HepG2 (cell line): ENCODE measurements around the gene TMEM125. TPM values are rescaled to one million over a fixed set of nuclear protein-coding genes. Genes with fewer than 3 reads are reported as not detected.

Source experiments
- ATAC-seq: fragments of 200-7000 bp; cut with Tn5 transposase; 3 replicates; pipeline ENCODE4 v1.9.1; 2020; ENCODE audit warnings: mild to moderate bottlenecking, moderate library complexity
- BruUV-seq: library from RNA; stranded (reverse); fragments of 400-500 nt; replicated peaks from 2 replicates; lab custom pipeline; 2021; lab: Mats Ljungman, UMichigan
- CTCF ChIA-PET: fragments of 300-600 bp; formaldehyde crosslinking; extraction: SDS; loops from one replicate; lab custom pipeline; 2021; ENCODE audit warnings: low total read pairs, inconsistent platforms, low intra/inter-chr PET ratio; lab: Yijun Ruan, JAX
- POLR2A ChIA-PET: fragments of 350-600 bp; sonication (Branson Sonifier 250); formaldehyde crosslinking; loops from one replicate; lab custom pipeline; 2020; ENCODE audit warnings: antibody characterized with exemption, inconsistent platforms; lab: Yijun Ruan, JAX
- DNase-seq: peaks from one replicate; pipeline ENCODE4 v3.0.0-alpha.2; 2015; ENCODE audit warnings: low spot score
- FAIRE-seq: peaks from 3 replicates; lab custom pipeline; 2011; peaks lifted over from hg19 to GRCh38; lab: Jason Lieb, UNC
- H2AFZ ChIP-seq: one replicate; pipeline ENCODE4 v1.6.1; 2011; ENCODE audit warnings: low read length, inconsistent platforms
- H3K27ac ChIP-seq: fragments of 300-600 bp; 3 replicates; pipeline ENCODE4 v1.8.0; 2011; ENCODE audit warnings: mixed run types, mild to moderate bottlenecking, mixed read lengths, low read length, inconsistent platforms; ENCODE audit not compliant: insufficient read depth; ENCODE audit errors: extremely low read length
- H3K27me3 ChIP-seq, 2 experiments: fragments of 200-600 bp in 1 of 2; 2 replicates in 1 of 2; 3 replicates in 1 of 2; pipeline versions ENCODE4 v1.6.0 to v1.8.0; 2011; ENCODE audit warnings: low read length in 2 of 2, mild to moderate bottlenecking in 2 of 2, moderate library complexity in 2 of 2, inconsistent platforms in 1 of 2; ENCODE audit not compliant: insufficient read depth in 2 of 2, control insufficient read depth in 1 of 2
- H3K36me3 ChIP-seq, 2 experiments: fragments of 200-600 bp in 1 of 2; replicated peaks in 1 of 2; 2 replicates in 1 of 2; 3 replicates in 1 of 2; pipeline versions ENCODE4 v1.5.1 to v1.8.0; 2011; ENCODE audit warnings: low read length in 2 of 2, inconsistent platforms in 1 of 2; ENCODE audit not compliant: insufficient read depth in 2 of 2, control insufficient read depth in 1 of 2
- H3K4me1 ChIP-seq: 2 replicates; pipeline ENCODE4 v1.5.1; 2012; ENCODE audit warnings: low read length, inconsistent platforms; ENCODE audit not compliant: insufficient read depth
- H3K4me2 ChIP-seq: 2 replicates; pipeline ENCODE4 v1.6.0; 2011; ENCODE audit warnings: low read depth, low read length, inconsistent platforms
- H3K4me3 ChIP-seq, 3 experiments: fragments of 200-600 bp in 1 of 3; sonication (generic), shearing (Covaris generic) in 1 of 3; replicated peaks in 1 of 3; 2 replicates each; pipeline ENCODE4 v1.5.1; 2011 to 2016; ENCODE audit warnings: low read length in 3 of 3, inconsistent platforms in 2 of 3, low read depth in 2 of 3, mild to moderate bottlenecking in 2 of 3, control low read depth in 1 of 3, mixed read lengths in 1 of 3; ENCODE audit not compliant: insufficient read depth in 1 of 3
- H3K79me2 ChIP-seq: one replicate; pipeline ENCODE4 v1.6.1; 2011; ENCODE audit warnings: low read length, inconsistent platforms; ENCODE audit not compliant: insufficient read depth
- H3K9ac ChIP-seq: 2 replicates; pipeline ENCODE4 v1.6.0; 2011; ENCODE audit warnings: mild to moderate bottlenecking, low read depth, low read length, inconsistent platforms; ENCODE audit not compliant: insufficient read depth
- H3K9me3 ChIP-seq: 2 replicates; pipeline ENCODE4 v1.5.1; 2012; ENCODE audit warnings: mild to moderate bottlenecking, low read length
- H4K20me1 ChIP-seq: 2 replicates; pipeline ENCODE4 v1.6.0; 2011; ENCODE audit warnings: inconsistent platforms, mild to moderate bottlenecking, low read length, moderate library complexity; ENCODE audit not compliant: insufficient read depth
- FUBP1 ChIP-seq: sonication (generic); formaldehyde crosslinking; IDR thresholded peaks from 2 replicates; pipeline ENCODE4 v1.5.1; 2020; ENCODE audit warnings: missing genetic modification reagents, mild to moderate bottlenecking, borderline replicate concordance
- JARID2 ChIP-seq: sonication (generic); formaldehyde crosslinking; IDR thresholded peaks from 2 replicates; pipeline ENCODE4 v1.8.1; 2023; ENCODE audit warnings: missing genetic modification reagents, inconsistent platforms; ENCODE audit not compliant: insufficient replicate concordance
- MLX ChIP-seq: IDR thresholded peaks from 2 replicates; pipeline ENCODE4 v1.6.1; 2016
- MXD4 ChIP-seq: IDR thresholded peaks from 2 replicates; pipeline ENCODE4 v1.6.1; 2016; ENCODE audit warnings: mild to moderate bottlenecking, missing biosample characterization, missing genetic modification reagents
- NAIF1 ChIP-seq: sonication (generic); formaldehyde crosslinking; IDR thresholded peaks from 2 replicates; pipeline ENCODE4 v1.5.0; 2020; ENCODE audit warnings: mild to moderate bottlenecking, missing genetic modification reagents, borderline replicate concordance
- PAF1 ChIP-seq: IDR thresholded peaks from 2 replicates; pipeline ENCODE4 v1.6.1; 2016; ENCODE audit warnings: missing genetic modification reagents, missing compliant biosample characterization
- SIN3B ChIP-seq: fragments of 150-350 bp; IDR thresholded peaks from 2 replicates; pipeline ENCODE4 v1.6.1; 2014; ENCODE audit warnings: low read length
- SOX13 ChIP-seq, 3 experiments: fragments of 450-650 bp in 1 of 3; sonication (generic) in 1 of 3; formaldehyde crosslinking in 1 of 3; IDR thresholded peaks in 2 of 3; conservative IDR thresholded peaks in 1 of 3; 2 replicates each; pipeline versions ENCODE4 v1.5.0 to v1.6.1; 2016 to 2020; ENCODE audit warnings: antibody characterized with exemption in 1 of 3, mild to moderate bottlenecking in 1 of 3, missing compliant biosample characterization in 1 of 3, missing genetic modification reagents in 1 of 3, moderate library complexity in 1 of 3
- THRA ChIP-seq: sonication (generic); formaldehyde crosslinking; IDR thresholded peaks from 2 replicates; pipeline ENCODE4 v1.4.0; 2020; ENCODE audit warnings: missing genetic modification reagents, borderline replicate concordance
- WIZ ChIP-seq: sonication (generic); formaldehyde crosslinking; IDR thresholded peaks from 2 replicates; pipeline ENCODE4 v1.5.1; 2020; ENCODE audit warnings: mild to moderate bottlenecking, missing genetic modification reagents
- ZNF256 ChIP-seq: sonication (generic); formaldehyde crosslinking; conservative IDR thresholded peaks from 2 replicates; pipeline ENCODE4 v1.4.0; 2020; ENCODE audit warnings: missing genetic modification reagents
- ZNF350 ChIP-seq: sonication (generic); formaldehyde crosslinking; IDR thresholded peaks from 2 replicates; pipeline ENCODE4 v1.4.0; 2020; ENCODE audit warnings: mild to moderate bottlenecking, low read depth, missing genetic modification reagents, borderline replicate concordance
- ZNF446 ChIP-seq: sonication (generic); formaldehyde crosslinking; IDR thresholded peaks from 2 replicates; pipeline ENCODE4 v1.5.0; 2020; ENCODE audit warnings: mild to moderate bottlenecking, missing genetic modification reagents
- ZNF644 ChIP-seq: IDR thresholded peaks from 2 replicates; pipeline ENCODE4 v1.6.1; 2016; ENCODE audit warnings: low read depth
- ZNF687 ChIP-seq: sonication (generic); formaldehyde crosslinking; IDR thresholded peaks from 2 replicates; pipeline ENCODE4 v1.5.1; 2020; ENCODE audit warnings: mild to moderate bottlenecking, missing genetic modification reagents, moderate library complexity
- WGBS: methylation state at CpG from one replicate; pipeline ENCODE4 v1.1.6; 2017; ENCODE audit warnings: low lambda C conversion rate; 5-methylcytosine and 5-hydroxymethylcytosine counted together
- in situ Hi-C: cut with HindIII; loops from 2 replicates; pipeline ENCODE4 v1.10.0; 2017; ENCODE audit warnings: low pct_unique_long_range_greater_than_20kb; ENCODE audit not compliant: extremely low pct_ligation_motif_present
- intact Hi-C: fragments of 100-400 bp; cut with micrococcal nuclease; formaldehyde crosslinking; loops from one replicate; pipeline ENCODE4 v1.10.0; 2022; ENCODE audit not compliant: unreplicated experiment
- polyA plus RNA-seq, 8 experiments: library from polyadenylated mRNA; depleted of rRNA in 3 of 8; stranded (reverse) in 7 of 8; unstranded in 1 of 8; fragments of >200 nt; fragmentation: Illumina TruSeq in 4 of 8; extraction: Trizol in 4 of 8; gene quantifications; 2 replicates each; pipeline versions ENCODE4 v1.2.1 to v1.2.3, GENCODE V29; 2011 to 2016; ENCODE audit warnings: low read depth in 4 of 8, missing spikeins in 1 of 8, mixed read lengths in 1 of 8; ENCODE audit not compliant: insufficient read depth in 1 of 8
- total RNA-seq, 5 experiments: library from RNA; depleted of rRNA; stranded (reverse); fragments of >200 nt; fragmentation: Illumina TruSeq; extraction: Trizol; gene quantifications; 2 replicates each; pipeline ENCODE4 v1.2.3, GENCODE V29; 2016; ENCODE audit warnings: low read depth in 1 of 5

TMEM125 gene
- total and polyA plus RNA-seq, 2 of the 13 experiments (the other 11 are each of a cell fraction or from before 2014, with no cell fraction given), result 0.03 TPM; not detected in 1

GRCh38 chr1:43309405-43310025 lies 39.7 kb downstream of the TMEM125 start (continued):
- TF ChIP-seq ZNF350 (CRISPR knock-in tag) (no peak), THRA (CRISPR knock-in tag) (no peak), ZNF687 (CRISPR knock-in tag) (no peak), PAF1 (CRISPR knock-in tag) (no peak)
- TF ChIP-seq, all 625 proteins: peak for 0

- no peak for FAIRE-seq
- Histone ChIP-seq H3K4me2 (no peak overlapping the region), H3K4me1 (peaks cover 31% of the 10 kb centered on the region), H4K20me1 (no peaks in the 10 kb centered on the region), H3K27ac (no peak overlapping the region), H3K4me3 (no peak overlapping the region), H3K9ac (no peak overlapping the region), H3K9me3 (no peaks in the 10 kb centered on the region), H3K36me3 (no peaks in the 10 kb centered on the region), H3K79me2 (no peaks in the 10 kb centered on the region), H2AFZ (no peak overlapping the region), H3K27me3 (peaks cover 1 to 52% of the 10 kb centered on the region in 2 experiments; a peak in 4 of 5 replicates)
- POLR2A ChIA-PET, result no interaction called here
- BruUV-seq, result no TSS peak
- intact Hi-C loops, result no loop called here
- no peak for ATAC-seq
- in situ Hi-C loops, result no loop called here
- 27% methylated on average over 6 of the region's 9 CpGs for WGBS
- DNase-seq, result no peak
- CTCF ChIA-PET, result no interaction called here
- TF ChIP-seq NAIF1 (CRISPR knock-in tag) (no peak), ZNF256 (CRISPR knock-in tag) (no peak), SOX13 (IDR thresholded peaks at IDR 0.05) (no peak), SOX13 (CRISPR knock-in tag; conservative IDR thresholded peaks at IDR 0.05 in 1 of 2, IDR thresholded peaks at IDR 0.05 in 1 of 2) (no peak), MXD4 (CRISPR knock-in tag) (no peak), SIN3B (no peak), ZNF446 (CRISPR knock-in tag) (no peak), MLX (CRISPR knock-in tag) (no peak), FUBP1 (CRISPR knock-in tag) (no peak), ZNF644 (CRISPR knock-in tag) (no peak), JARID2 (CRISPR knock-in tag) (no peak), WIZ (CRISPR knock-in tag) (no peak)
Measured at GRCh38 chr1:43311521-43311920, 41.7 kb downstream of the TMEM125 start.
